ENCODE results near the gene DLL3. TPM values are rescaled to one million over a fixed set of nuclear protein-coding genes. Genes with fewer than 3 reads are reported as not detected.
A peak's percentile ranks its signal among the peaks of the same experiment; 100 is the strongest.
"Not testable (repeated sequence)": the region's sequence is repeated elsewhere in the genome, so short reads cannot be mapped to it uniquely, and the experiment has no call there.

Gene DLL3, protein sequence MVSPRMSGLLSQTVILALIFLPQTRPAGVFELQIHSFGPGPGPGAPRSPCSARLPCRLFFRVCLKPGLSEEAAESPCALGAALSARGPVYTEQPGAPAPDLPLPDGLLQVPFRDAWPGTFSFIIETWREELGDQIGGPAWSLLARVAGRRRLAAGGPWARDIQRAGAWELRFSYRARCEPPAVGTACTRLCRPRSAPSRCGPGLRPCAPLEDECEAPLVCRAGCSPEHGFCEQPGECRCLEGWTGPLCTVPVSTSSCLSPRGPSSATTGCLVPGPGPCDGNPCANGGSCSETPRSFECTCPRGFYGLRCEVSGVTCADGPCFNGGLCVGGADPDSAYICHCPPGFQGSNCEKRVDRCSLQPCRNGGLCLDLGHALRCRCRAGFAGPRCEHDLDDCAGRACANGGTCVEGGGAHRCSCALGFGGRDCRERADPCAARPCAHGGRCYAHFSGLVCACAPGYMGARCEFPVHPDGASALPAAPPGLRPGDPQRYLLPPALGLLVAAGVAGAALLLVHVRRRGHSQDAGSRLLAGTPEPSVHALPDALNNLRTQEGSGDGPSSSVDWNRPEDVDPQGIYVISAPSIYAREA
- total RNA-seq, result not detected

DNA sequence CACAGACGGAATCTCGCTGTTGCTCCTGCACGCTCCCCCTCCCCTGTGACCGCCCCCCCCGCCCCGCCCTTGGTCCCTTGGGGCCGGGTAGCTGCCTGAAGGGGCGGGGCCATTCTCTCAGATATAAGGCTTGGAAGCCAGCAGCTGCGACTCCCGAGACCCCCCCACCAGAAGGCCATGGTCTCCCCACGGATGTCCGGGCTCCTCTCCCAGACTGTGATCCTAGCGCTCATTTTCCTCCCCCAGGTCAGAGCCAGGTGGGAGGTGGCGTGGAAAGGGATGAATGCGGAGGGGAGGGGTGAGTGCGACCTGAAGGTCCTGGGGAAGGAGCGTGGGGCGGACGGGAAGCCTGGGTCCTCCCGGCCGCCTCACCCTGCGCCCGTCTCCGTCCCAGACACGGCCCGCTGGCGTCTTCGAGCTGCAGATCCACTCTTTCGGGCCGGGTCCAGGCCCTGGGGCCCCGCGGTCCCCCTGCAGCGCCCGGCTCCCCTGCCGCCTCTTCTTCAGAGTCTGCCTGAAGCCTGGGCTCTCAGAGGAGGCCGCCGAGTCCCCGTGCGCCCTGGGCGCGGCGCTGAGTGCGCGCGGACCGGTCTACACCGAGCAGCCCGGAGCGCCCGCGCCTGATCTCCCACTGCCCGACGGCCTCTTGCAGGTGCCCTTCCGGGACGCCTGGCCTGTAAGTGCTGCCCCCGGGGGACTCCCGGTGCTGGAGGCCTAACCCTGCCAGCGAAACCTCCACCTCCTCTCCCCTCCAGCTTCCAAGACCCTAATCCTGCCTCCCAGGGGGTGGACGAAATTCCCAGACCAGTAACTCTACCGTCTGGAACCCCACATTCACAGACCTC lies at the start of gene DLL3:
DLL3 (plus strand) TSS at position 150 of the 845 bp plus-strand sequence; CDS start at position 178, 28 bp downstream.
- Histone ChIP-seq H3K4me1 (peaks cover 3 to 11% of the 10 kb centered on the region in 2 donors), H3K36me3 (no peaks in the 10 kb centered on the region), H3K27me3 (peaks cover 8 to 72% of the 10 kb centered on the region in 2 donors), H3K9me3 (no peaks in the 10 kb centered on the region), H3K4me3 (peak within 1 kb of the TSS in 1 of 3 donors; percentile 38), H3K27ac (no peak within 1 kb of the TSS)
- TF ChIP-seq, protein P1, sequence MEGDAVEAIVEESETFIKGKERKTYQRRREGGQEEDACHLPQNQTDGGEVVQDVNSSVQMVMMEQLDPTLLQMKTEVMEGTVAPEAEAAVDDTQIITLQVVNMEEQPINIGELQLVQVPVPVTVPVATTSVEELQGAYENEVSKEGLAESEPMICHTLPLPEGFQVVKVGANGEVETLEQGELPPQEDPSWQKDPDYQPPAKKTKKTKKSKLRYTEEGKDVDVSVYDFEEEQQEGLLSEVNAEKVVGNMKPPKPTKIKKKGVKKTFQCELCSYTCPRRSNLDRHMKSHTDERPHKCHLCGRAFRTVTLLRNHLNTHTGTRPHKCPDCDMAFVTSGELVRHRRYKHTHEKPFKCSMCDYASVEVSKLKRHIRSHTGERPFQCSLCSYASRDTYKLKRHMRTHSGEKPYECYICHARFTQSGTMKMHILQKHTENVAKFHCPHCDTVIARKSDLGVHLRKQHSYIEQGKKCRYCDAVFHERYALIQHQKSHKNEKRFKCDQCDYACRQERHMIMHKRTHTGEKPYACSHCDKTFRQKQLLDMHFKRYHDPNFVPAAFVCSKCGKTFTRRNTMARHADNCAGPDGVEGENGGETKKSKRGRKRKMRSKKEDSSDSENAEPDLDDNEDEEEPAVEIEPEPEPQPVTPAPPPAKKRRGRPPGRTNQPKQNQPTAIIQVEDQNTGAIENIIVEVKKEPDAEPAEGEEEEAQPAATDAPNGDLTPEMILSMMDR (IDR thresholded peaks at IDR 0.05), result no peak
- TF ChIP-seq POLR2AphosphoS5 (IDR thresholded peaks at IDR 0.05) (no peak), POLR2A (IDR thresholded peaks at IDR 0.05) (no peak)
- DNase-seq (ENCODE audit: low spot score in 2 of 2), result no peak
- intact Hi-C loops (cut with DNase I; ENCODE audit: low total_unique reads), result no loop called here

DNA sequence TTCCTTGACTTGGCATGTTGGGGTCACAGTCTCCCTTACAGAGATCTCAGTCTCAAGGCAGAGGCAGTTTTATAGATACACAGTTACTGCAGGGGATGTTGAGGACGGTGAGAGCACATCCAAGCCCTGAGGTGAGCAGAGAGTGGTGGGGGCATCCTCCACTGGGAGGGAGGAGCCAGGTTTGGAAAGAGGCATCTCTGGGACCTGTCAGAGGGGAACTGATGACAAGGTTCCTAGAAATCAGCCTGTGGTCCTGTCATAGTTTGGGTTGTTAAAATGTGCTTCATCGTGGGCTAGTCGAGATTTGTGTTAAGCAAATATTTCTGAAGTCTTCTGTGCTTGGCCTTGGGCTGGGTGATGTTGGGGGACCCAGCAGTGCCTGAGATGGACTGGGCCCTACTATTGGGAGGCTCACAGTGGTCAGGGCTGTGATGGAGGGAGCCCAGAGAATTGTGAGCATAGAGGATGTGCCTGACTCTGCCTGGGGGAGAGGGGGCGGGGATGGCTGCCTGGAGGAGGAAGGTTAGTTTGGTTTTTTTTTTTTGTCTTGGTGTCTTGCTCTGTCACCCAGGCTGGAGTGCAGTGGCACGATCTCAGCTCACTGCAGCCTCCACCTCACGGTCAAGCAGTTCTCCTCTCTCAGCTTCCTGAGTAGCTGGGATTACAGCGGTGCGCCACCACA lies 49.5 kb upstream of the DLL3 start:
- TF ChIP-seq, protein P1 (IDR thresholded peaks at IDR 0.05), result no peak
- TF ChIP-seq POLR2A (IDR thresholded peaks at IDR 0.05) (no peak), POLR2AphosphoS5 (IDR thresholded peaks at IDR 0.05) (no peak)
- Histone ChIP-seq H3K4me1 (peaks cover 10 to 22% of the 10 kb centered on the region in 2 donors), H3K27me3 (no peaks in the 10 kb centered on the region), H3K9me3 (no peaks in the 10 kb centered on the region), H3K36me3 (no peaks in the 10 kb centered on the region), H3K4me3 (no peak overlapping the region), H3K27ac (no peak overlapping the region)
- intact Hi-C loops (cut with DNase I; ENCODE audit: low total_unique reads), result no loop called here
- no peak for DNase-seq (ENCODE audit: low spot score in 2 of 2)

DNA sequence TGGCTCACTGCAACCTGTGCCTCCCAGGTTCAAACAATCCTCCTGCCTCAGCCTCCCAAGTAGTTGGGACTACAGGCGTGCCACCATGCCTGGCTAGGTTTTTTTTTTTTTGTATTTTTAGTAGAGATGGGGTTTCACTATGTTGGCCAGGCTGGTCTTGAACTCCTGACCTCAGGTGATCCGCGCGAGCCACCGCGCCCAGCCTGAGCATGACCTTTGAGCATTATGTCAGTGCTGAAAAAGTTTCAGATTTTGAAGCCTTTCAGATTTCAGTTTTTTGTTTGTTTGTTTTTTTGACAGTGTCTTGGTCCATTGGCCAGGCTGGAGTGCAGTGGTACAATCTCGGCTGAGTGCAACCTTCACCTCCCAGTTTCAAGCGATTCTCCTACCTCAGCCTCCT lies 47.5 kb upstream of the DLL3 start:
- H3K27ac ChIP-seq; intact Hi-C loops (cut with DNase I; ENCODE audit: low total_unique reads); H3K27me3 ChIP-seq; DNase-seq (ENCODE audit: low spot score in 2 of 2); H3K4me3 ChIP-seq; H3K36me3 ChIP-seq; H3K9me3 ChIP-seq: not testable (repeated sequence)
- H3K4me1 ChIP-seq, result peaks cover 9 to 19% of the 10 kb centered on the region in 2 donors

DNA sequence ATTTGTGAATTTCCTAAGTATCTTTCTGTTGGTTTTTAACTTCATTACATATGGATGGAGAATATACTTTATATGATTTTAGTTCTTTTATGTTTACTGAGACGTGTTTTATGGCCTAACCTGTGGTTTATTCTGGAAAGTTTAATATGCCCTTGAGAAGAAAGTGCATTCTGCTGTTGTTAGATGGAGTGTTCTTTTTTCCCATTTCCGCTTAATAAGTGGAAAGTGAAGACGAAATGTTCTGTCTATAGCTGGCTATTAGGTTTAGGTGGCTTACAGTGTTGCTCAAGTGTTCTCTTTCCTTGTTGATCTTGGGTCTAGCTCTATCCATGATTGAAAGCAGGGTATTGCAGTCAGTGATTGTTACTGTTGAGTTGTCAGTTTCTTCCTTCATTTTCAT lies 35.3 kb upstream of the DLL3 start:
- no peaks in the 10 kb centered on the region for H3K9me3 ChIP-seq

More for the DNA sequence above, 35.3 kb upstream of the DLL3 start:
- H3K27me3 ChIP-seq, result no peaks in the 10 kb centered on the region
- H3K4me1 ChIP-seq, result no peaks in the 10 kb centered on the region
- TF ChIP-seq POLR2A (IDR thresholded peaks at IDR 0.05) (no peak), POLR2AphosphoS5 (IDR thresholded peaks at IDR 0.05) (no peak)
- TF ChIP-seq, protein P1 (IDR thresholded peaks at IDR 0.05), result no peak
- DNase-seq (ENCODE audit: low spot score in 2 of 2), result no peak
- intact Hi-C loops (cut with DNase I; ENCODE audit: low total_unique reads), result no loop called here
- no peak overlapping the region for H3K4me3 ChIP-seq
- H3K36me3 ChIP-seq, result peaks cover 4% of the 10 kb centered on the region
- H3K27ac ChIP-seq, result no peak overlapping the region
